SHP77 treated with DMSO at 0.1 percent for 48 hours (cell line): Measurements from ENCODE around the gene SIAE.
"Not testable (repeated sequence)": the region's sequence is repeated elsewhere in the genome, so short reads cannot be mapped to it uniquely, and the experiment has no call there.

Source experiments
- DNase-seq: peaks from one replicate; lab custom pipeline; 2025; lab: John Stamatoyannopoulos, UW

Gene SIAE

GRCh38 chr11:124623861-124624525 is 49.5 kb downstream of the SIAE start:
- no peak for DNase-seq

- DNase-seq, result peak; percentile 81
Measured at GRCh38 chr11:124622531-124623451, 50.7 kb downstream of the SIAE start, which contains the start of gene TBRG1. TBRG1 (plus strand) TSS chr11:124622864; CDS start chr11:124623084, 220 bp downstream.

GRCh38 chr11:124618863-124619262 is 54.7 kb downstream of the SIAE start:
- no peak for DNase-seq

- DNase-seq, result no peak
Measured at GRCh38 chr11:124612567-124613246, 60.8 kb downstream of the SIAE start.

- DNase-seq, result no peak
Measured at GRCh38 chr11:124612045-124612444, 61.5 kb downstream of the SIAE start.

GRCh38 chr11:124611064-124611463 is 62.5 kb downstream of the SIAE start, which contains the start of gene PANX3:
PANX3 (plus strand) TSS chr11:124611428; CDS start chr11:124611557, 129 bp downstream.
- DNase-seq, result no peak

GRCh38 chr11:124610295-124610694 is 63.2 kb downstream of the SIAE start:
- no peak for DNase-seq

- no peak for DNase-seq
Measured at GRCh38 chr11:124608147-124608546, 65.4 kb downstream of the SIAE start.

GRCh38 chr11:124605719-124606118 is 67.8 kb downstream of the SIAE start:
- no peak for DNase-seq

- DNase-seq, result not testable (repeated sequence)
Measured at GRCh38 chr11:124602723-124603122, 70.8 kb downstream of the SIAE start.

GRCh38 chr11:124602193-124602592 is 71.3 kb downstream of the SIAE start:
- no peak for DNase-seq

GRCh38 chr11:124600621-124601320 is 72.8 kb downstream of the SIAE start:
- no peak for DNase-seq

- DNase-seq, result no peak
Measured at GRCh38 chr11:124597626-124598025, 75.9 kb downstream of the SIAE start.

GRCh38 chr11:124595302-124595701 is 78.2 kb downstream of the SIAE start:
- DNase-seq, result no peak

GRCh38 chr11:124592627-124593026 is 80.9 kb downstream of the SIAE start:
- no peak for DNase-seq

- no peak for DNase-seq
Measured at GRCh38 chr11:124591430-124591829, 82.1 kb downstream of the SIAE start.

- DNase-seq, result no peak
Measured at GRCh38 chr11:124586238-124586860, 87.2 kb downstream of the SIAE start.

GRCh38 chr11:124584681-124585372 is 88.7 kb downstream of the SIAE start:
- no peak for DNase-seq

GRCh38 chr11:124583781-124584180 is 89.8 kb downstream of the SIAE start:
- no peak for DNase-seq
